Measurements from ENCODE around the gene SLC4A3. TPM values are rescaled to one million over a fixed set of nuclear protein-coding genes. Genes with fewer than 3 reads are reported as not detected.

Gene SLC4A3
- total RNA-seq, 1 donor from 2014 or later, result not detected

GRCh38 chr2:219629976-219630695, 2.7 kb downstream of the SLC4A3 start:
- peaks cover 6% of the 10 kb centered on the region for H3K4me1 Mint-ChIP-seq (ENCODE audit: low read depth)
- no peaks in the 10 kb centered on the region for H3K36me3 Mint-ChIP-seq (ENCODE audit: low read depth)
- no peak for DNase-seq (ENCODE audit: low spot score)
- no peak overlapping the region for H3K4me3 Mint-ChIP-seq
- intact Hi-C loops (cut with micrococcal nuclease), result no loop called here
- peaks cover 28% of the 10 kb centered on the region for H3K27me3 Mint-ChIP-seq (ENCODE audit: insufficient read depth)
- H3K27ac Mint-ChIP-seq, result no peak overlapping the region
- no peaks in the 10 kb centered on the region for H3K9me3 Mint-ChIP-seq

GRCh38 chr2:219630770-219631405, 3.5 kb downstream of the SLC4A3 start:
- no peak overlapping the region for H3K27ac Mint-ChIP-seq
- no peak for DNase-seq (ENCODE audit: low spot score)
- peaks cover 6% of the 10 kb centered on the region for H3K4me1 Mint-ChIP-seq (ENCODE audit: low read depth)
- H3K27me3 Mint-ChIP-seq (ENCODE audit: insufficient read depth), result peaks cover 22% of the 10 kb centered on the region
- no peak overlapping the region for H3K4me3 Mint-ChIP-seq
- no peaks in the 10 kb centered on the region for H3K36me3 Mint-ChIP-seq (ENCODE audit: low read depth)
- no peaks in the 10 kb centered on the region for H3K9me3 Mint-ChIP-seq
- intact Hi-C loops (cut with micrococcal nuclease), result no loop called here

GRCh38 chr2:219631406-219631891, 4.0 kb downstream of the SLC4A3 start:
- no peak overlapping the region for H3K4me3 Mint-ChIP-seq
- no peaks in the 10 kb centered on the region for H3K36me3 Mint-ChIP-seq (ENCODE audit: low read depth)
- intact Hi-C loops (cut with micrococcal nuclease), result no loop called here
- no peaks in the 10 kb centered on the region for H3K9me3 Mint-ChIP-seq
- H3K27me3 Mint-ChIP-seq (ENCODE audit: insufficient read depth), result peaks cover 17% of the 10 kb centered on the region
- DNase-seq (ENCODE audit: low spot score), result no peak
- peaks cover 6% of the 10 kb centered on the region for H3K4me1 Mint-ChIP-seq (ENCODE audit: low read depth)
- H3K27ac Mint-ChIP-seq, result no peak overlapping the region

GRCh38 chr2:219631904-219632759, 4.7 kb downstream of the SLC4A3 start:
- H3K36me3 Mint-ChIP-seq (ENCODE audit: low read depth), result no peaks in the 10 kb centered on the region
- H3K4me3 Mint-ChIP-seq, result no peak overlapping the region
- peaks cover 10% of the 10 kb centered on the region for H3K27me3 Mint-ChIP-seq (ENCODE audit: insufficient read depth)
- no peak for DNase-seq (ENCODE audit: low spot score)
- intact Hi-C loops (cut with micrococcal nuclease), result no loop called here
- no peaks in the 10 kb centered on the region for H3K4me1 Mint-ChIP-seq (ENCODE audit: low read depth)
- H3K27ac Mint-ChIP-seq, result no peak overlapping the region
- H3K9me3 Mint-ChIP-seq, result no peaks in the 10 kb centered on the region

GRCh38 chr2:219632760-219633105, 5.3 kb downstream of the SLC4A3 start:
- Mint-ChIP-seq H3K36me3 (ENCODE audit: low read depth) (no peaks in the 10 kb centered on the region), H3K4me3 (no peak overlapping the region), H3K4me1 (ENCODE audit: low read depth) (no peaks in the 10 kb centered on the region), H3K27me3 (ENCODE audit: insufficient read depth) (peaks cover 10% of the 10 kb centered on the region), H3K9me3 (no peaks in the 10 kb centered on the region), H3K27ac (no peak overlapping the region)
- intact Hi-C loops (cut with micrococcal nuclease), result no loop called here
- no peak for DNase-seq (ENCODE audit: low spot score)

GRCh38 chr2:219633276-219634065, 6.0 kb downstream of the SLC4A3 start:
- H3K27ac Mint-ChIP-seq, result no peak overlapping the region

GRCh38 chr2:219634171-219634940, 6.9 kb downstream of the SLC4A3 start:
- H3K4me1 Mint-ChIP-seq (ENCODE audit: low read depth), result no peaks in the 10 kb centered on the region
- H3K27me3 Mint-ChIP-seq (ENCODE audit: insufficient read depth), result peaks cover 2% of the 10 kb centered on the region
- DNase-seq (ENCODE audit: low spot score), result no peak
- no peak overlapping the region for H3K4me3 Mint-ChIP-seq
- H3K9me3 Mint-ChIP-seq, result no peaks in the 10 kb centered on the region
- intact Hi-C loops (cut with micrococcal nuclease), result no loop called here
- no peak overlapping the region for H3K27ac Mint-ChIP-seq
- H3K36me3 Mint-ChIP-seq (ENCODE audit: low read depth), result no peaks in the 10 kb centered on the region

More at GRCh38 chr2:219633276-219634065, 6.0 kb downstream of the SLC4A3 start:
- intact Hi-C loops (cut with micrococcal nuclease), result no loop called here
- no peaks in the 10 kb centered on the region for H3K9me3 Mint-ChIP-seq
- H3K36me3 Mint-ChIP-seq (ENCODE audit: low read depth), result no peaks in the 10 kb centered on the region
- H3K4me1 Mint-ChIP-seq (ENCODE audit: low read depth), result no peaks in the 10 kb centered on the region
- DNase-seq (ENCODE audit: low spot score), result no peak
- H3K27me3 Mint-ChIP-seq (ENCODE audit: insufficient read depth), result peaks cover 6% of the 10 kb centered on the region
- no peak overlapping the region for H3K4me3 Mint-ChIP-seq

GRCh38 chr2:219634951-219635751, 7.7 kb downstream of the SLC4A3 start:
- H3K4me3 Mint-ChIP-seq, result no peak overlapping the region
- H3K27ac Mint-ChIP-seq, result no peak overlapping the region
- intact Hi-C loops (cut with micrococcal nuclease), result no loop called here
- H3K27me3 Mint-ChIP-seq (ENCODE audit: insufficient read depth), result peaks cover 2% of the 10 kb centered on the region
- no peaks in the 10 kb centered on the region for H3K4me1 Mint-ChIP-seq (ENCODE audit: low read depth)
- H3K9me3 Mint-ChIP-seq, result no peaks in the 10 kb centered on the region
- DNase-seq (ENCODE audit: low spot score), result no peak
- no peaks in the 10 kb centered on the region for H3K36me3 Mint-ChIP-seq (ENCODE audit: low read depth)

GRCh38 chr2:219636144-219636915, 8.9 kb downstream of the SLC4A3 start:
- H3K9me3 Mint-ChIP-seq, result no peaks in the 10 kb centered on the region
- no peak overlapping the region for H3K4me3 Mint-ChIP-seq
- H3K27me3 Mint-ChIP-seq (ENCODE audit: insufficient read depth), result peaks cover 3% of the 10 kb centered on the region
- no peak overlapping the region for H3K27ac Mint-ChIP-seq
- H3K4me1 Mint-ChIP-seq (ENCODE audit: low read depth), result no peaks in the 10 kb centered on the region
- no peaks in the 10 kb centered on the region for H3K36me3 Mint-ChIP-seq (ENCODE audit: low read depth)
- no peak for DNase-seq (ENCODE audit: low spot score)
- intact Hi-C loops (cut with micrococcal nuclease), result no loop called here

GRCh38 chr2:219636941-219637841, 9.8 kb downstream of the SLC4A3 start:
- DNase-seq (ENCODE audit: low spot score), result no peak
- Mint-ChIP-seq H3K27ac (no peak overlapping the region), H3K4me3 (no peak overlapping the region), H3K36me3 (ENCODE audit: low read depth) (no peaks in the 10 kb centered on the region), H3K27me3 (ENCODE audit: insufficient read depth) (peaks cover 3% of the 10 kb centered on the region), H3K4me1 (ENCODE audit: low read depth) (peaks cover 5% of the 10 kb centered on the region), H3K9me3 (no peaks in the 10 kb centered on the region)
- intact Hi-C loops (cut with micrococcal nuclease), result no loop called here
